CD4-positive, alpha-beta T cell (primary cell): Measurements from ENCODE around the gene PCP4. TPM values are rescaled to one million over a fixed set of nuclear protein-coding genes. Genes with fewer than 3 reads are reported as not detected.

Experiments used
- ATAC-seq: fragments of 200-7000 bp; cut with Tn5 transposase; one replicate; pipeline ENCODE4 v1.10.0; 2022; ENCODE audit warnings: mild to moderate bottlenecking; ENCODE audit not compliant: poor library complexity
- CTCF ChIA-PET: fragments of 350-600 bp; sonication (Branson Sonifier 250); formaldehyde crosslinking; loops from one replicate; lab custom pipeline; 2021; ENCODE audit warnings: antibody characterized with exemption, inconsistent platforms; lab: Charles Lee
- POLR2A ChIA-PET: fragments of 350-600 bp; sonication (Branson Sonifier 250); formaldehyde crosslinking; loops from one replicate; lab custom pipeline; 2021; ENCODE audit warnings: antibody characterized with exemption, inconsistent platforms; lab: Charles Lee
- DNase-seq, 14 experiments: peaks; one replicate each; pipeline ENCODE4 v3.0.0-alpha.2; 2013 to 2020; ENCODE audit warnings: mixed read lengths in 2 of 14
- H3K27ac ChIP-seq, 2 donors: one replicate each; pipeline versions ENCODE4 v1.5.1 to v1.7.0; 2013; ENCODE audit warnings: low read length in 2 of 2, low read depth in 1 of 2, mild to moderate bottlenecking in 1 of 2
- H3K27me3 ChIP-seq, 2 experiments: 1 replicate in 1 of 2; 2 replicates in 1 of 2; pipeline versions ENCODE4 v1.6.1 to v1.7.0; 2013; ENCODE audit warnings: low read length in 2 of 2, control low read depth in 1 of 2, mild to moderate bottlenecking in 1 of 2, moderate library complexity in 1 of 2; ENCODE audit not compliant: insufficient read depth in 2 of 2, control insufficient read depth in 1 of 2
- H3K36me3 ChIP-seq: one replicate; pipeline ENCODE4 v1.6.1; 2013; ENCODE audit warnings: low read length, control low read depth; ENCODE audit not compliant: insufficient read depth
- H3K4me1 ChIP-seq: one replicate; pipeline ENCODE4 v1.6.1; 2013; ENCODE audit warnings: low read length, control low read depth; ENCODE audit not compliant: insufficient read depth
- H3K4me3 ChIP-seq: one replicate; pipeline ENCODE4 v1.5.1; 2013; ENCODE audit warnings: mild to moderate bottlenecking, low read length, moderate library complexity
- H3K9me3 ChIP-seq, 2 experiments: 1 replicate in 1 of 2; 2 replicates in 1 of 2; pipeline versions ENCODE4 v1.6.1 to v1.7.0; 2013; ENCODE audit warnings: low read length in 2 of 2, mild to moderate bottlenecking in 2 of 2, control low read depth in 1 of 2, moderate library complexity in 1 of 2; ENCODE audit not compliant: control insufficient read depth in 1 of 2, insufficient read depth in 1 of 2
- H3K27ac Mint-ChIP-seq: one replicate; pipeline ENCODE4 v1.8.0; 2020; ENCODE audit warnings: mixed read lengths
- H3K27me3 Mint-ChIP-seq: one replicate; pipeline ENCODE4 v1.8.0; 2021; ENCODE audit warnings: mixed read lengths
- H3K36me3 Mint-ChIP-seq: one replicate; pipeline ENCODE4 v1.8.0; 2021; ENCODE audit warnings: low read depth, mixed read lengths
- H3K4me1 Mint-ChIP-seq: one replicate; pipeline ENCODE4 v1.8.0; 2021; ENCODE audit warnings: low read depth, mixed read lengths
- H3K4me3 Mint-ChIP-seq: one replicate; pipeline ENCODE4 v1.8.0; 2020; ENCODE audit warnings: mild to moderate bottlenecking, mixed read lengths
- H3K9me3 Mint-ChIP-seq: one replicate; pipeline ENCODE4 v1.8.0; 2020; ENCODE audit warnings: mixed read lengths
- CTCF ChIP-seq: fragments of 200-600 bp; IDR thresholded peaks from one replicate; pipeline ENCODE4 v1.8.0; 2022; ENCODE audit warnings: antibody characterized with exemption, mild to moderate bottlenecking
- intact Hi-C, 2 experiments: fragments of 100-400 bp; cut with DNase I in 1 of 2; cut with micrococcal nuclease in 1 of 2; formaldehyde crosslinking; loops; one replicate each; pipeline versions ENCODE4 v1.15.1 to v1.9.0; 2023 to 2025; cut with DNase I, micrococcal nuclease
- total RNA-seq, 174 experiments: library from RNA in 2 of 174; stranded (reverse) in 2 of 174; gene quantifications; one replicate each; pipeline ENCODE4 v1.2.3 and lab custom pipeline; 2021 to 2026

PCP4 gene
- total RNA-seq, 2 experiments from 2014 or later = not detected

GRCh38 chr21:39934895-39935294 is 67.7 kb downstream of the PCP4 start:
- Histone ChIP-seq H3K36me3 (no peaks in the 10 kb centered on the region), H3K4me3 (no peak overlapping the region), H3K9me3 (peaks cover 0 to 6% of the 10 kb centered on the region in 2 experiments), H3K27ac (no peak overlapping the region), H3K4me1 (no peaks in the 10 kb centered on the region), H3K27me3 (no peaks in the 10 kb centered on the region)
- DNase-seq (no peak), ATAC-seq (no peak)
- Mint-ChIP-seq H3K36me3 (no peaks in the 10 kb centered on the region), H3K27me3 (no peaks in the 10 kb centered on the region), H3K4me1 (no peaks in the 10 kb centered on the region), H3K9me3 (peaks cover 3% of the 10 kb centered on the region), H3K4me3 (no peak overlapping the region), H3K27ac (no peak overlapping the region)
- ChIA-PET CTCF (no interaction called here), POLR2A (no interaction called here)
- intact Hi-C loops = no loop called here
- no peak for TF ChIP-seq CTCF

- ChIA-PET CTCF (no interaction called here), POLR2A (no interaction called here)
- TF ChIP-seq CTCF = no peak
- Mint-ChIP-seq H3K4me3 (no peak overlapping the region), H3K36me3 (no peaks in the 10 kb centered on the region), H3K9me3 (peaks cover 3% of the 10 kb centered on the region), H3K4me1 (no peaks in the 10 kb centered on the region), H3K27me3 (no peaks in the 10 kb centered on the region), H3K27ac (no peak overlapping the region)
- Histone ChIP-seq H3K27me3 (no peaks in the 10 kb centered on the region), H3K9me3 (peaks cover 0 to 6% of the 10 kb centered on the region in 2 experiments), H3K4me3 (no peak overlapping the region), H3K36me3 (no peaks in the 10 kb centered on the region), H3K4me1 (no peaks in the 10 kb centered on the region), H3K27ac (no peak overlapping the region)
- DNase-seq = no peak
- no peak for ATAC-seq
- intact Hi-C loops = no loop called here
Measured at GRCh38 chr21:39935716-39936115, 68.5 kb downstream of the PCP4 start.

GRCh38 chr21:39938086-39938625 is 70.9 kb downstream of the PCP4 start:
- H3K4me1 ChIP-seq = no peaks in the 10 kb centered on the region
- Mint-ChIP-seq H3K4me3 (no peak overlapping the region), H3K36me3 (no peaks in the 10 kb centered on the region), H3K27me3 (no peaks in the 10 kb centered on the region), H3K27ac (no peak overlapping the region), H3K9me3 (no peaks in the 10 kb centered on the region), H3K4me1 (no peaks in the 10 kb centered on the region)
- H3K27ac ChIP-seq = no peak overlapping the region
- no peaks in the 10 kb centered on the region for H3K36me3 ChIP-seq
- peaks cover 0 to 6% of the 10 kb centered on the region in 2 experiments for H3K9me3 ChIP-seq
- ChIA-PET CTCF (no interaction called here), POLR2A (no interaction called here)
- no peak for ATAC-seq
- no peak overlapping the region for H3K4me3 ChIP-seq
- DNase-seq = no peak
- no peak for TF ChIP-seq CTCF
- H3K27me3 ChIP-seq = no peaks in the 10 kb centered on the region
- intact Hi-C loops = no loop called here
